ENCODE measurements around the gene SALL3.

Gene SALL3

DNA sequence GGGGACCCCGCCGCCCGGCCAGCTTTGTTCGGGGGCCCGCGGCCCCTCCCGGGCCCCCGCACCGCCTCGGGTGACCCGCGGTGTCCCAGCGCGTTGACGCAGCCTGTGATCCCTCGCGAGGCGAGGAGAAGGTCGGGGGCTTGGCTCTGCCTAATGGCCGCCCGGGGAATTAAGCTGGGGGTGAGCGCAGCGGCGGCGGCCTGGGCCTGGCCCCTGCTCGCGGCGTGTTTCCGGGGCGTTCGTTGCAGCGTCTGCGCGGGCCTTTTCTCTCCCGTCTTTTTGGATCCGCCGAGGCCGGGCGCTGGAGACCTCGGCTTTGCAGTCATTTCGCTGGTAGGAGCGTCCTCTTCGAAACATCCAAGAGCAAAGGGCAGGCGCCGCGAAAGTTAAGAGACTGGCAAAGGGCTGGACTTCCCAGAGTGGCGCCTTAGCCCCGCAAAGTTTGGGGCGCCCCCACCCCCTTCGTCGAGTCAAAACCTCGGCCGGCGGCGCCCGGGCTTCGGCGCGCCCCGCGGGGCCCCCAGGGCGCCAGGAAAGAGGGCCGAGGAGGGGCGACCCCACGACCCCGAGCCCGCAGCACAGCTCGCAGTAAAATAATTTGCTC is 1.3 kb downstream of the SALL3 start:
- ATAC-seq (no peak), DNase-seq (peak; percentile 11)

DNA sequence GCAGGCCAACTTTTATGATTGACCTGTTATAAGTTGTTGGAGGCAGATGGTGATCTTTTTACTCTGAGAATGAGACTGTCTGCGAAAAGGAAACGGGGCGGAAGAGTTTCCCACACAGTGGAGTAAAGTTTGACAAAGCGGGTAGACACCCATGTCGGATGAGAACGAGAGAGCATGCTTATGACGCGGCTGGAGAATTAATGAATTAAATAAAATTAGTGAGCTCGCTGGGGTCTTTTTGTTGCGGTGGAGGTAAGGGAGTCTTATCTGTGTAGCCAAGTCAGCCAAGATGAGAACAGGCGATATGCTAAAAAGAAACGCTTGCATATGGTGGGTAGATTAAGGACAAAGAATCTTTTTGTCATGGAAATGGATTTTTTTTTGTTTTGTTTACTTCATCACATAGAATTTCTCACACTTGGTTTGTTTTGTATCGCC is 1.8 kb downstream of the SALL3 start:
- DNase-seq (no peak), ATAC-seq (no peak)

DNA sequence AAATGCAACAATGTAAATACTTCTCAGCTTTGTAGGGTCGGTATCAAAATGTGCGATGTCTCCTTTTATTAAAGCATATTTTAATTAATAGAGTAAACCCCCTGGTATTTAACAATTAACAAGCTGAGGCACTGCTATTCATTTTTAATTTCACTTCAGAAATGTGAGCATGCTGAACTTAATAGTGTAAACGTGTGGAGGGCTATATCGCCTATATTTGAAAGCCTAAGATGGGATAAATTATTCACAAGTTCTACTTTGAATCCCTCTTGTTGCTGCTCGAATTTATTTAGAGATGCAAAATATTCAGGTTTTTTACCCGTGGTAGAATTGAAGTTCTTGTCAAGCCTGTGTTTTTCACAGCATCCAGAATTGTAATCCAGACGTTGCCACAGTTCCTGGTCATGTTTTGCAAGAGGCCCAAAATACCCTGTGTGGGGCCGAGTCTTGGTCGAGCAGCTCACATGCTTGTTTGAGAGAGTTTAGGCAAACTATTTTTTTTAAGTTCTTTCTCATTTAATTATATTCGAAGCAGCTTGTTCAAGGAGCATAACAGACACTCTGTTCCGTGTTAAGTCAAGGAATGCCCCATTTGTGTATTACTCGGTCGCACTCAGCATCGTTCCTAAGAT is 2.5 kb downstream of the SALL3 start:
- ATAC-seq (no peak), DNase-seq (no peak)

DNA sequence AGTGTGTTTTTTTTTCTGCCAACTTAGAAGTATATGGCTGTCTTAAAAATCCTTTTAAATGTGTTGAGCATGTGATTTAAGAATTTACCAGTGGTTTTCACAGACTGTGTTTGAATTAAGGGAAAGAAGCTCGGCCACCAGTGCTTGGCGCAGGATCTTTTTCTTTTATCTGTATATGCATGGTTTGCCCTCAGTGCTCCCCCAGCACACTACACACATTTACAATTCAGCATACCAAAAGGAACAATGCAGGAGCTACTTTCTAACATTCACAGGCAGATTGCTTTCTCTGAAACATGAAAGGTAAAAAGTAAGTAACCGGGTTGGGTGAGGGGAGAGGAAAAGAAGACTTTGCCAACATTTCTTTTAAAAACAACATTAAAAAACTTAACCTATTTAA is 3.9 kb downstream of the SALL3 start:
- DNase-seq = no peak

DNA sequence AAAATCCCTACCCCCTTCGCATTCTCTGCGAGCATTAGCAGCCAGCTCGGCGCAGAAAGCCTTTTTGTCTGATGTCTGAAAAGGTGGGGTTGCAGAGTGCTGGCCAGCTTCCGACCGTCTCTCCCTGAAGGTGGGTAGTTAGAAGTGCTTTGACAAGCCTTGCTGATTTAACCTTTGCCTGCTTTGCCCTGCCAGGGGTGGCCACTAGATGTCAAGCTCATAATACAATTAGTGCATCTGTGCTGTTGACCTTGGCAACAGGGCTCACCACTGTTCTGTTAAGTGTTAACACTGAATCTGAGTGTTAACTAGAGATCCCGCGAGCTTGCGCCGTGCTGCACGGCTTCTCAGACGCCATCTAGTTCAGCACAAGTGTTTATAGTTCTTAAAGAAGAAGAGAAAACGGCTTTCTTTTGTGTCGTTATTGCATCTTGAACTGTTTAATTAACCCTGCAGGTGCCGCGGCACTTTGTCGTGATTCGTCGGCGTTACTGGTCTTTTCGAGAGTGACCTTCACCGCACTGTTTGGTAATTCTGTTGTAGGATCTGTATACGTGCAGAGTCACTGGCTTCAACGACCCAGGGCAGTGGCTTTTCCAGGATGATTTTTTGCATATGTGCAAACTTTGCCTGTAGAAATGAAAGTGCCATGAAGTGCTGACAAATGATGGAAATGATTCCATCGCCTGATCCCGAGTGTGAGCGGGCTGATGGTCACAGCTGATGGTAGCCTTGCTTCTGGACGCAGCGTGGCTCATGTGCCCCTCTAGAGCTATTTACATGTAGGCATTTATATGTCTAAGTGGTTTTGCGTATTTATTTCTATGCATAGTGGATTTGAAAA is 5.5 kb downstream of the SALL3 start:
- peak; percentile 8 for DNase-seq

More for the DNA sequence above, 3.9 kb downstream of the SALL3 start:
- ATAC-seq = no peak

DNA sequence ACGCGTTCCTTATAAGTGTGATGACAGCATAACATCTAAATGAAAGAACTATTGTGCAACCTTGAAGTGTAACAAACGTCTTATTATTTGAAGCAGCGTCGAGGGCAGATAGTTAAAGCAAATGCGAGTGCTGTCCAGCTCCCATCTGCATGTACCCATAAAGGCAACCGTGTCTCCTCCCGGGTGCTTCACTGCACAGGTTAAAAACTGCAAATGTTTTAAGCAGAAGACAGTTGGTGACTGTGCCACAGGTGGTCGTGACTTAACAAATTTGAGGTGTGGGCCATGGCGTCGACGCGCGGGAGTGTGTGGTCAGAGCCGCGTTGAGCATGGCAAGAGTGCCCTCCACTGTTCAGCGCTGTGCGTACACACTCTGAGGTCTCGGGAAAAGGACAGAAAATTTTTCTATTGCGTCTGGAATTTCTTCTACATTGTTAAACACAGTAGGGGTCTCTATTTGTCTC is 6.4 kb downstream of the SALL3 start:
- no peak for ATAC-seq
- DNase-seq = peak; percentile 18

More for the DNA sequence above, 5.5 kb downstream of the SALL3 start:
- ATAC-seq = no peak

DNA sequence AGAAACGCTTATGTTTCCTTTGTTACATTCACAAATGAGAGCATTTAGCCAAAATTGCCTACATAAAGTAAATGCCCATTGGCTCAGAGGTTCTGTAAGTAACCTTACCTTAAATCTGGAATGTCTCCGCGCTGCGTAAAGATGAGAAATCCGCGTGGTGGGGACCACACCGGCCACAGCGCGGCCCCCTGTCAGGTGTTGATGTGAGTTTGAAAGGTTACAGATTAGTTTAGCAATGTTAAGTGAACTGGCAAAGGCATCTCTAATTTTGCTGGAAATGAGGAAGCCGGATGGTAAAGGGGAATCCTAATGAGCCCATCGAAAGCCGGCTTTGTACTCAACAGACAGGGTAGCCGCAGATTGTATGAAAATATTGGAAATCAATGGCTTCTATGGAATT is 11.8 kb downstream of the SALL3 start:
- DNase-seq (no peak), ATAC-seq (no peak)

DNA sequence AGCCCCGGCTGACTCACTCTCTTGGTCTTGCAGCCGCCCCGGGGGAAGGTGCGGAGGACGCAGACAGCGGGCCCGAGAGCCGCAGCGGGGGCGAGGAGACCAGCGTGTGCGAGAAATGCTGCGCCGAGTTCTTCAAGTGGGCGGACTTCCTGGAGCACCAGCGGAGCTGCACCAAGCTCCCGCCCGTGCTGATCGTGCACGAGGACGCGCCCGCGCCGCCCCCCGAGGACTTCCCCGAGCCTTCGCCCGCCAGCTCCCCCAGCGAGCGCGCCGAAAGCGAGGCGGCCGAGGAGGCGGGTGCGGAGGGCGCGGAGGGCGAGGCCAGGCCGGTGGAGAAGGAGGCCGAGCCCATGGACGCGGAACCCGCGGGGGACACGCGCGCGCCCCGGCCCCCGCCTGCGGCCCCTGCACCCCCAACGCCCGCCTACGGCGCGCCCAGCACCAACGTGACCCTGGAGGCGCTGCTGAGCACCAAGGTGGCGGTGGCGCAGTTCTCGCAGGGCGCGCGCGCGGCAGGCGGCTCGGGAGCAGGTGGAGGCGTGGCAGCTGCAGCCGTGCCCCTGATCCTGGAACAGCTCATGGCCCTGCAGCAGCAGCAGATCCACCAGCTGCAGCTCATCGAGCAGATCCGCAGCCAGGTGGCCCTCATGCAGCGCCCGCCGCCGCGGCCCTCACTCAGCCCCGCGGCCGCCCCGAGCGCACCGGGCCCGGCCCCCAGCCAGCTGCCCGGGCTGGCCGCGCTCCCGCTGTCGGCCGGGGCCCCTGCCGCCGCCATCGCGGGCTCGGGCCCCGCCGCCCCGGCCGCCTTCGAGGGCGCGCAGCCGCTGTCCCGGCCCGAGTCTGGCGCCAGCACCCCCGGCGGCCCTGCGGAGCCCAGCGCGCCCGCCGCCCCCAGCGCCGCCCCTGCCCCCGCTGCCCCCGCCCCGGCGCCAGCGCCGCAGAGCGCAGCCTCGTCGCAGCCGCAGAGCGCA is 12.7 kb downstream of the SALL3 start:
- ATAC-seq = no peak
- no peak for DNase-seq

DNA sequence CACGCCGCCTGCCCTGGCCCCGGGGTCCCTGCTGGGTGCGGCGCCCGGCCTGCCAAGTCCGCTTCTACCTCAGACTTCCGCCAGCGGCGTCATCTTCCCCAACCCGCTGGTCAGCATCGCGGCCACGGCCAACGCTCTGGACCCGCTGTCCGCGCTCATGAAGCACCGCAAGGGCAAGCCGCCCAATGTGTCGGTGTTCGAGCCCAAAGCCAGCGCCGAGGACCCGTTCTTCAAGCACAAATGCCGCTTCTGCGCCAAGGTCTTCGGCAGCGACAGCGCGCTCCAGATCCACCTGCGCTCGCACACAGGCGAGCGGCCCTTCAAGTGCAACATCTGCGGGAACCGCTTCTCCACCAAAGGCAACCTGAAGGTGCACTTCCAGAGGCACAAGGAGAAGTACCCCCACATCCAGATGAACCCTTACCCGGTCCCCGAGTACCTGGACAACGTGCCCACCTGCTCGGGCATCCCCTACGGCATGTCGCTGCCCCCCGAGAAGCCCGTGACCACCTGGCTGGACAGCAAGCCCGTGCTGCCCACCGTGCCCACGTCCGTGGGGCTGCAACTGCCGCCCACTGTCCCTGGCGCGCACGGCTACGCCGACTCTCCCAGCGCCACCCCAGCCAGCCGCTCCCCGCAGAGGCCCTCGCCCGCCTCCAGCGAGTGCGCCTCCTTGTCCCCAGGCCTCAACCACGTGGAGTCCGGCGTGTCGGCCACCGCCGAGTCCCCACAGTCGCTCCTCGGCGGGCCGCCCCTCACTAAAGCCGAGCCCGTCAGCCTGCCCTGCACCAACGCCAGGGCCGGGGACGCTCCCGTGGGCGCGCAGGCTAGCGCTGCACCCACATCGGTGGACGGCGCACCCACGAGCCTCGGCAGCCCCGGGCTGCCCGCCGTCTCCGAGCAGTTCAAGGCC is 13.7 kb downstream of the SALL3 start:
- ATAC-seq (no peak), DNase-seq (no peak)

DNA sequence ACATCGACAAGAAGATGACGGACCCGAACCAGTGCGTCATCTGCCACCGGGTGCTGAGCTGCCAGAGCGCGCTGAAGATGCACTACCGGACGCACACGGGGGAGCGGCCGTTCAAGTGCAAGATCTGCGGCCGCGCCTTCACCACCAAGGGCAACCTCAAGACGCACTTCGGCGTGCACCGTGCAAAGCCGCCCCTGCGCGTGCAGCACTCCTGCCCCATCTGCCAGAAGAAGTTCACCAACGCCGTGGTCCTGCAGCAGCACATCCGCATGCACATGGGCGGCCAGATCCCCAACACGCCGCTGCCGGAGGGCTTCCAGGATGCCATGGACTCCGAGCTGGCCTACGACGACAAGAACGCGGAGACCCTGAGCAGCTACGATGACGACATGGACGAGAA is 14.4 kb downstream of the SALL3 start:
- no peak for DNase-seq
- ATAC-seq = no peak

DNA sequence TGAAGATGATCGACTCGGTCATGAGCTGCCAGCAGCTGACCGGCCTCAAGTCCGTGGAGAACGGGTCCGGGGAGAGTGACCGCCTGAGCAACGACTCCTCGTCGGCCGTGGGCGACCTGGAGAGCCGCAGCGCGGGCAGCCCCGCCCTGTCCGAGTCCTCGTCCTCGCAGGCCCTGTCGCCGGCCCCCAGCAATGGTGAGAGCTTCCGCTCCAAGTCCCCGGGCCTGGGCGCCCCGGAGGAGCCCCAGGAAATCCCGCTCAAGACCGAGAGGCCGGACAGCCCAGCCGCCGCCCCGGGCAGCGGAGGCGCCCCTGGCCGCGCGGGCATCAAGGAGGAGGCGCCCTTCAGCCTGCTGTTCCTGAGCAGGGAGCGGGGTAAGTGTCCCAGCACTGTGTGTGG is 14.9 kb downstream of the SALL3 start:
- no peak for ATAC-seq

DNA sequence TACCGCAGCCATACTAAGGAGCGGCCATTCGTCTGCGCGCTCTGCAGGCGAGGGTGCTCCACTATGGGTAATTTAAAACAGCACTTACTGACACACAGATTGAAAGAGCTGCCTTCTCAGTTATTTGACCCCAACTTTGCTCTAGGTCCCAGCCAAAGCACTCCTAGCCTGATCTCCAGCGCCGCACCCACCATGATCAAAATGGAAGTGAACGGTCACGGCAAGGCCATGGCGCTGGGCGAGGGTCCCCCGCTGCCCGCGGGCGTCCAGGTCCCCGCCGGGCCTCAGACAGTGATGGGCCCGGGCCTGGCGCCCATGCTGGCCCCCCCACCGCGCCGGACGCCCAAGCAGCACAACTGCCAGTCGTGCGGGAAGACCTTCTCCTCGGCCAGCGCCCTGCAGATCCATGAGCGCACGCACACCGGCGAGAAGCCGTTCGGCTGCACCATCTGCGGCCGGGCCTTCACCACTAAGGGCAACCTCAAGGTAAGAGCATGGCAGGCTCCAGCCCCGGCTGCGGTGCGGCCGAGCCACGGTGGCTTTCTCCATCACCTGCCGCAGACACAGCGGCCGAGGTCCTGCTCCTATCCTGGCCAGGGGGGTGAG is 15.5 kb downstream of the SALL3 start:
- DNase-seq = no peak
- no peak for ATAC-seq

More for the DNA sequence above, 14.9 kb downstream of the SALL3 start:
- no peak for DNase-seq

DNA sequence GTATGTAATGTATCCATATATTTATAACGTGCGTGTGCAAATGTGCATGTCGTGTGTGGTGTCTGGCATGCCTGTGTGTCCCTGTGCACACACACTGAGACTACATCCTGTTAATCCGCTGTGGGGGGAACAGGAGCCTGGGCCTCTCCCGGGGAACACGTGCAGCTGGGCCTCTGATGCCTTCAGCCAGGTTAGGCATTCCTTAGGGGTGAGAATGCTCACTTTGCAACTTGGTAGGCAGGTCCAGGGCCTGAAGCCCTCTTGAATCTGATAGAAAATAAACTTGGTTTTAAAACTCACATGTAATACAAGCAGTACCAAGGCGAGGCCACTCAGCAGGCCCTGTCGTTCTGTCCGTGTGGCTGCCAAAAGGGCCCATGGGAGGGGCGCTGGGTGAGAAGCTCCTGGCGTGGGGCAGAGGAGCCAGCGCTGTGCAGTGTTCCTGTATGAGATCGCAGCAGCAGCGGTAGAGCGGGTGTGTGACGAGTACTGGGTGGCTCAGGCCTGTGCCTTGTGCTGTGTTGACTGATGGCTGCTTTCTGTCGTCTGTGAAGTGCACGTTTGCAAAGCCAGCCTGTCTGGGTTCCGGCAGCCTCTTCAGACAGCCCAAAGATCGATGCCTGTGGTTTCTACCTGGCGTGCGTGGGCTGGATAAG is 16.2 kb downstream of the SALL3 start:
- no peak for ATAC-seq
- DNase-seq = no peak

DNA sequence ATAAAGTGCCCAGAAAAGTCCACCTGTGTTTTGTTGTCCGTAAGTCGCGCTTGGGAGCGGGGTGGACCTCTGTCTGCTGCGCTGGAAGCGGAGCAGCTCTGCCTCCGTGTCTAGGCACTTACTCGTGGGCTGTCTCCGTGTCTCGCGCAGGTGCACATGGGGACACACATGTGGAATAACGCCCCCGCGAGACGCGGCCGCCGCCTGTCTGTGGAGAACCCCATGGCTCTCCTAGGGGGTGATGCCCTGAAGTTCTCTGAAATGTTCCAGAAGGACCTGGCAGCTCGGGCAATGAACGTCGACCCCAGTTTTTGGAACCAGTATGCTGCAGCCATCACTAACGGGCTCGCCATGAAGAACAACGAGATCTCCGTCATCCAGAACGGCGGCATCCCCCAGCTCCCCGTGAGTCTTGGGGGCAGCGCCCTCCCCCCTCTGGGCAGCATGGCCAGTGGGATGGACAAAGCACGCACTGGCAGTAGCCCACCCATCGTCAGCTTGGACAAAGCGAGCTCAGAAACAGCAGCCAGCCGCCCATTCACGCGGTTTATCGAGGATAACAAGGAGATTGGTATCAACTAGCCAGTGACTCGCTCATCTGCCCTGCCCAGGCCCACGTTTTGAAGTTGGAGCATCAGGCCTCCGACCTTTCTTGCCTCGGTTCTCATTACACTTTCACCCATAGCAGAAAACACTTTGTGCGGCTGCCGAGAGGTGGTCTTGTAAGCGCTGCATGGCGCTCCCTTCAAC is 17.3 kb downstream of the SALL3 start:
- ATAC-seq (no peak), DNase-seq (no peak)

DNA sequence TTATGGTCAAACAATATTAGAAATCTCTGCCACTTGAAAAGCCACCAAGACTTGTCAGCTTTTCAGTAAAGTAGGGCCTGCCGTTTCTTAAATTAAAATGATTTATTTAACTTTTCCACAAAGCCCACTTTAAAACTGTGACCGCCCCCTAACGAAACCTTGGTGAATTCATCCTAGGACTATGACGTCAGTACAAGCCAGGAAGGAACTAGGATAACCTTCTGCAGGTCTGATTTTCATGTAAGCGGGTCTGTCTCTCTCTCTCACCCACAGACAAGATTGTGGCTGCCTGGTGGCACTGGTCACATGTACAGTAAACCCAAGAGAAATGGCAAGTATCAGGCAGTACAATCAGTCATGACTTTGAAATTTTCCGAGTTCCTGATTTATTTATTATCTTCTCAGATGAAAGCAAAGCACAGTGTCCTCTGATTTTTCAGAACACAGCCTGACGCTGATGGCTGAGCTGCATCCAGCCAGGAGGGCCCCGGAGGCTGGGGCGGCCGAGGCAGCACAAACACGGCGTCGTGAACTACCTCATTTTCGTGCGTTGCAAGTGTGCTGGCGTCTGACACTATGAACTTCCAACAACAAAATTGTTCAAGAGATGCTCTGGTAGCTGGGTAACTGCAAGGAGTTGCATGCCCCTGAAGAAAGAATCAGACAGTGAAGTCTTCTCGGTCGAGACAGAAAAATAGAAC is 18.9 kb downstream of the SALL3 start:
- no peak for ATAC-seq

DNA sequence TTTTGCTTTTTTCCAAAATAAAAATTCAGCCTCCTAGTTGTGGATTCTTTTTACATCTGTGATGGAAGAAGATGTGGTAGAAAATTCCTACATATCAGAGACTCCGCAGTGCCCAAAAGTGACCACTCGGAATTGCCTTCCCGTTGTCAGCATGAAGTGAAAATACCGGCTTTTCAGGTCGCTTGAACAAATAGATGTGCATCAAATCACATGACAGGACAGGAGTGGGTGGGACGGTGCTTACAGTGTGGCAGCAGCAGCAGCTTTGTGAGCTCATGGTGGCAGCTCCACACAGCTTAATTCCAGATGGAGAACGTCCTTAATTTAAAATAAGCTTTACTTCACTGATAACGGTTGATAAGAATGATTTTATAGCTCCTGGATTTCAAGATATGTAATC is 20.3 kb downstream of the SALL3 start:
- no peak for DNase-seq
- no peak for ATAC-seq

More for the DNA sequence above, 18.9 kb downstream of the SALL3 start:
- no peak for DNase-seq

DNA sequence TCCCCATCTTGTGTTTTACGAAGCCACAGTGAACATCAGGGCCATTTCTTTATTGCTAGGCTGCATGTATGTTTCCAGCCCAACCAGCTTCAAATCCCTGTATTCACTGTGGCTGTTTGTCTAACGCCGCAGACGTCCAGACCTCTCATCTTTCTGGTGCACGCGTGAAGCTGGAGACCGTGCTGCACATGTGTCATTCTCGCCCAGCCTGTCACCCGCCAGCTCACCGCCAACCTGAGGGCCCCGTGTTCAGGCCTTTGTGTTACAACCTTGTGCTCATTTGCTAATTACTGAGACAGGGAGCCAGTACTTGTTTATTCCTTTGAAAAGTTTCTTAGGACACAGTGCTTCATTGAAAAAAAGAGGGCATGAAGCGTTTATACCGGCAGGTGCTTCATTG is 21.4 kb downstream of the SALL3 start:
- ATAC-seq = no peak

DNA sequence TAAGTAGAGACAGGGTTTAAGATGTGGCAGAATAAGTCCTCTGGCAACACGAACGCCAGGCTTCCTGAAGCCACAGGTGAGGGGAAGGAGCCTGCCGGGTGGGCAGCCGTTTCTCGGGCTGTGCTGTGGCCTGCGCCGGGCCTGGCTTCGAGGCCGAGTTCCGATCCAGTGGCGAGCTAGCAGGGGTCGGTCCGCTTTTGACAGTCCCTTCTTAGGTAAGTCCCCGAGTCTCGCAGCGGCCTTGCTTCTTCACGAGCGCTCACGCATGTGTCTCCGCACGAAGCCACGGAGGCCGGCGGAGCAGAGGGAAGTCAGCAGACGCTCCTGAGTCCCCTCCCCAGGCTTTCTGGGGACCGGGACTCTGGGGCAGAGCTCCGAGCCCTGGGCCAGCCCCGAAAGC is 26.0 kb downstream of the SALL3 start:
- DNase-seq = no peak
- no peak for ATAC-seq

More for the DNA sequence above, 21.4 kb downstream of the SALL3 start:
- DNase-seq = no peak

Data from stimulated activated naive CD8-positive, alpha-beta T cell treated with anti-CD3 and anti-CD28 coated beads, Interleukin-15, Interleukin-2, amounts not matched to agents 100 U/mL and 50 U/mL, for 24 hours (primary cell).